K562 (cell line): ENCODE results near the gene MT1E.

Experiments
- FOXA1 ChIP-seq: fragments of 450-650 bp; IDR thresholded peaks from 2 replicates; pipeline ENCODE4 v1.6.1; 2016; ENCODE audit warnings: mild to moderate bottlenecking, borderline replicate concordance
- JUND ChIP-seq, 2 experiments: IDR thresholded peaks; 2 replicates in 1 of 2; 3 replicates in 1 of 2; pipeline ENCODE4 v1.6.1; 2011; ENCODE audit warnings: borderline replicate concordance in 2 of 2, low read depth in 2 of 2, low read length in 2 of 2, improper control_type of control experiment in 1 of 2, missing biosample characterization in 1 of 2, missing genetic modification characterization in 1 of 2, missing genetic modification reagents in 1 of 2
- RCOR1 ChIP-seq, 2 experiments: IDR thresholded peaks; 2 replicates each; pipeline ENCODE4 v1.6.1; 2012; ENCODE audit warnings: low read depth in 2 of 2, low read length in 2 of 2, borderline replicate concordance in 1 of 2, improper control_type of control experiment in 1 of 2
- TF ChIP-seq, protein P1 (sequence below), 2 experiments: fragments of 250-450 bp in 1 of 2; fragments of 450-650 bp in 1 of 2; sonication (Bioruptor Pico) in 1 of 2; IDR thresholded peaks; 2 replicates each; pipeline versions ENCODE4 v1.6.1 to v1.8.0; 2016 to 2021; ENCODE audit warnings: mild to moderate bottlenecking in 2 of 2, moderate library complexity in 2 of 2, missing compliant biosample characterization in 1 of 2, missing genetic modification characterization in 1 of 2
- TF ChIP-seq, protein P2 (sequence below), 3 experiments: IDR thresholded peaks in 2 of 3; conservative IDR thresholded peaks in 1 of 3; 2 replicates each; pipeline ENCODE4 v1.5.1; 2011 to 2012; ENCODE audit warnings: low read length in 3 of 3, mild to moderate bottlenecking in 3 of 3, control low read depth in 2 of 3, improper control_type of control experiment in 1 of 3, inconsistent platforms in 1 of 3, low read depth in 1 of 3, mixed read lengths in 1 of 3, moderate library complexity in 1 of 3; ENCODE audit not compliant: insufficient read depth in 2 of 3
- TF ChIP-seq, protein P3 (sequence below), 2 experiments: fragments of 450-650 bp; formaldehyde crosslinking in 1 of 2; IDR thresholded peaks; 2 replicates each; pipeline versions ENCODE4 v1.4.0 to v1.6.1; 2014 to 2020; ENCODE audit warnings: mild to moderate bottlenecking in 2 of 2, borderline replicate concordance in 1 of 2, low read depth in 1 of 2
- TF ChIP-seq, protein P4 (sequence below): fragments of 250-450 bp; sonication (Bioruptor Pico); IDR thresholded peaks from 2 replicates; pipeline ENCODE4 v1.8.0; 2021; ENCODE audit warnings: borderline replicate concordance, mild to moderate bottlenecking, moderate library complexity; ENCODE audit not compliant: poor library complexity, severe bottlenecking

DNA sequence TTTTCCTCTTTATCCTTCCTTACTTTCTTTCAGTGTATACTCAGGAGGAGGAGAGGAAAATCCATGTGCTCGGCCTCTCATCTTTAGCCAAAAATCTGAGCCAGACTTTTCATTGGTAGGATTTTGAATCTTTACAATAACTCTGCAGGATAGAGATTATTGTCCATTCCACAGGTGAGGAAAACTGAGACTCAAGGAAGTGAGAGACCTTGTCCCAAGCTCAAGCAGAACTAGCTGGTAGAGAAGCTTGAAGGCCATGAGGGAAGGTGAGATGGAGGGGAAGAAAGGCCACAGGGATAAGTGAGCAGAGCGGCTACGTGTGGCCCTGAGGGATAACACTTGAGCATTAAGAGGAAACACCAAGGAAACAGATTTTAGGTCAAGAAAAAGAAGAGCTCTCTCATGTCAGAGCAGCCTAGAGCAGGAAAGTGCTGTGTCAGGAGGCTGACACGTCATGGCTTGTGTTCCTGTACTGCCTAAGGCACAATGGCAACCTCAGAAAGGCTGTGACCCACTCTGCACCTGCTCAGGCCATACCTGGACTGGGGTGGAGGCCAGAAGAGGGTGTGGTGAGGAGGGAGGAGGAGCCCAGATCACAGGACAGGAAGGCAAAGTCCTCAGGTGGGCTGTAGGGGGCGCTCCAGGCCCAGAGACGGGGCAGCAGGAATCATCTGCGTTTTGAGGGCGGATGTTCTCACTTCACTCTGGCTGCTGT, 48.8 kb upstream of the MT1E start:
- TF ChIP-seq, protein P1, sequence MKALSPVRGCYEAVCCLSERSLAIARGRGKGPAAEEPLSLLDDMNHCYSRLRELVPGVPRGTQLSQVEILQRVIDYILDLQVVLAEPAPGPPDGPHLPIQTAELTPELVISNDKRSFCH (CRISPR knock-in tag; IDR thresholded peaks at IDR 0.05) = no peak
- TF ChIP-seq, protein P1 (tag; IDR thresholded peaks at IDR 0.05) = no peak
- TF ChIP-seq FOXA1 = no peak
- TF ChIP-seq, protein P2, sequence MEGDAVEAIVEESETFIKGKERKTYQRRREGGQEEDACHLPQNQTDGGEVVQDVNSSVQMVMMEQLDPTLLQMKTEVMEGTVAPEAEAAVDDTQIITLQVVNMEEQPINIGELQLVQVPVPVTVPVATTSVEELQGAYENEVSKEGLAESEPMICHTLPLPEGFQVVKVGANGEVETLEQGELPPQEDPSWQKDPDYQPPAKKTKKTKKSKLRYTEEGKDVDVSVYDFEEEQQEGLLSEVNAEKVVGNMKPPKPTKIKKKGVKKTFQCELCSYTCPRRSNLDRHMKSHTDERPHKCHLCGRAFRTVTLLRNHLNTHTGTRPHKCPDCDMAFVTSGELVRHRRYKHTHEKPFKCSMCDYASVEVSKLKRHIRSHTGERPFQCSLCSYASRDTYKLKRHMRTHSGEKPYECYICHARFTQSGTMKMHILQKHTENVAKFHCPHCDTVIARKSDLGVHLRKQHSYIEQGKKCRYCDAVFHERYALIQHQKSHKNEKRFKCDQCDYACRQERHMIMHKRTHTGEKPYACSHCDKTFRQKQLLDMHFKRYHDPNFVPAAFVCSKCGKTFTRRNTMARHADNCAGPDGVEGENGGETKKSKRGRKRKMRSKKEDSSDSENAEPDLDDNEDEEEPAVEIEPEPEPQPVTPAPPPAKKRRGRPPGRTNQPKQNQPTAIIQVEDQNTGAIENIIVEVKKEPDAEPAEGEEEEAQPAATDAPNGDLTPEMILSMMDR (IDR thresholded peaks at IDR 0.05 in 2 of 3, conservative IDR thresholded peaks at IDR 0.05 in 1 of 3; ENCODE audit: insufficient read depth in 2 of 3, low read depth in 1 of 3, low read length in 3 of 3) = peak; percentile 93 to 96 (median 95)
- TF ChIP-seq RCOR1 (IDR thresholded peaks at IDR 0.05; ENCODE audit: borderline replicate concordance in 1 of 2, low read depth in 2 of 2, low read length in 2 of 2) = 0 out of 4 replicates have a peak, but pooled peaks of 1 of the 2 experiments have one; percentile 36
- TF ChIP-seq, protein P3, sequence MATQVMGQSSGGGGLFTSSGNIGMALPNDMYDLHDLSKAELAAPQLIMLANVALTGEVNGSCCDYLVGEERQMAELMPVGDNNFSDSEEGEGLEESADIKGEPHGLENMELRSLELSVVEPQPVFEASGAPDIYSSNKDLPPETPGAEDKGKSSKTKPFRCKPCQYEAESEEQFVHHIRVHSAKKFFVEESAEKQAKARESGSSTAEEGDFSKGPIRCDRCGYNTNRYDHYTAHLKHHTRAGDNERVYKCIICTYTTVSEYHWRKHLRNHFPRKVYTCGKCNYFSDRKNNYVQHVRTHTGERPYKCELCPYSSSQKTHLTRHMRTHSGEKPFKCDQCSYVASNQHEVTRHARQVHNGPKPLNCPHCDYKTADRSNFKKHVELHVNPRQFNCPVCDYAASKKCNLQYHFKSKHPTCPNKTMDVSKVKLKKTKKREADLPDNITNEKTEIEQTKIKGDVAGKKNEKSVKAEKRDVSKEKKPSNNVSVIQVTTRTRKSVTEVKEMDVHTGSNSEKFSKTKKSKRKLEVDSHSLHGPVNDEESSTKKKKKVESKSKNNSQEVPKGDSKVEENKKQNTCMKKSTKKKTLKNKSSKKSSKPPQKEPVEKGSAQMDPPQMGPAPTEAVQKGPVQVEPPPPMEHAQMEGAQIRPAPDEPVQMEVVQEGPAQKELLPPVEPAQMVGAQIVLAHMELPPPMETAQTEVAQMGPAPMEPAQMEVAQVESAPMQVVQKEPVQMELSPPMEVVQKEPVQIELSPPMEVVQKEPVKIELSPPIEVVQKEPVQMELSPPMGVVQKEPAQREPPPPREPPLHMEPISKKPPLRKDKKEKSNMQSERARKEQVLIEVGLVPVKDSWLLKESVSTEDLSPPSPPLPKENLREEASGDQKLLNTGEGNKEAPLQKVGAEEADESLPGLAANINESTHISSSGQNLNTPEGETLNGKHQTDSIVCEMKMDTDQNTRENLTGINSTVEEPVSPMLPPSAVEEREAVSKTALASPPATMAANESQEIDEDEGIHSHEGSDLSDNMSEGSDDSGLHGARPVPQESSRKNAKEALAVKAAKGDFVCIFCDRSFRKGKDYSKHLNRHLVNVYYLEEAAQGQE (IDR thresholded peaks at IDR 0.05; ENCODE audit: borderline replicate concordance) = peak; percentile 84
- TF ChIP-seq, protein P3 (CRISPR knock-in tag; IDR thresholded peaks at IDR 0.05; ENCODE audit: low read depth) = no peak
- no peak for TF ChIP-seq JUND (IDR thresholded peaks at IDR 0.05; ENCODE audit: borderline replicate concordance, low read depth, low read length)
- TF ChIP-seq JUND (tag; IDR thresholded peaks at IDR 0.05; ENCODE audit: borderline replicate concordance, low read depth, low read length) = no peak; the same call in 2 of the 3 replicates
- TF ChIP-seq, protein P4, sequence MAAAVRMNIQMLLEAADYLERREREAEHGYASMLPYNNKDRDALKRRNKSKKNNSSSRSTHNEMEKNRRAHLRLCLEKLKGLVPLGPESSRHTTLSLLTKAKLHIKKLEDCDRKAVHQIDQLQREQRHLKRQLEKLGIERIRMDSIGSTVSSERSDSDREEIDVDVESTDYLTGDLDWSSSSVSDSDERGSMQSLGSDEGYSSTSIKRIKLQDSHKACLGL (CRISPR knock-in tag) = no peak
